ENCODE results near the gene ZNF407.

ZNF407 gene

GRCh38 chr18:74773171-74773624 is 175.5 kb downstream of the ZNF407 start:
- TF ChIP-seq POLR2A (IDR thresholded peaks at IDR 0.05; ENCODE audit: low read depth, low read length), result no peak
- FAIRE-seq (no peak), DNase-seq (ENCODE audit: insufficient read length, low spot score) (no peak)

- DNase-seq (ENCODE audit: insufficient read length, low spot score), result no peak
- no peak for FAIRE-seq
- no peak for TF ChIP-seq POLR2A (IDR thresholded peaks at IDR 0.05; ENCODE audit: low read depth, low read length)
These were observed 176.8 kb downstream of the ZNF407 start for GRCh38 chr18:74774486-74774885.

GRCh38 chr18:74775239-74775638 is 177.6 kb downstream of the ZNF407 start:
- FAIRE-seq (no peak), DNase-seq (ENCODE audit: insufficient read length, low spot score) (no peak)
- TF ChIP-seq POLR2A (IDR thresholded peaks at IDR 0.05; ENCODE audit: low read depth, low read length), result no peak

- DNase-seq (ENCODE audit: insufficient read length, low spot score) (no peak), FAIRE-seq (no peak)
- no peak for TF ChIP-seq POLR2A (IDR thresholded peaks at IDR 0.05; ENCODE audit: low read depth, low read length)
These were observed 180.6 kb downstream of the ZNF407 start for GRCh38 chr18:74778191-74778847.

GRCh38 chr18:74784752-74785151 is 187.1 kb downstream of the ZNF407 start:
- TF ChIP-seq POLR2A (IDR thresholded peaks at IDR 0.05; ENCODE audit: low read depth, low read length), result no peak
- FAIRE-seq (no peak), DNase-seq (ENCODE audit: insufficient read length, low spot score) (no peak)

- DNase-seq (ENCODE audit: insufficient read length, low spot score) (no peak), FAIRE-seq (no peak)
- TF ChIP-seq POLR2A (IDR thresholded peaks at IDR 0.05; ENCODE audit: low read depth, low read length), result no peak
These were observed 188.0 kb downstream of the ZNF407 start for GRCh38 chr18:74785632-74786031.

GRCh38 chr18:74788657-74789056 is 191.0 kb downstream of the ZNF407 start:
- no peak for FAIRE-seq
- no peak for DNase-seq (ENCODE audit: insufficient read length, low spot score)
- no peak for TF ChIP-seq POLR2A (IDR thresholded peaks at IDR 0.05; ENCODE audit: low read depth, low read length)

- DNase-seq (ENCODE audit: insufficient read length, low spot score) (no peak), FAIRE-seq (no peak)
- TF ChIP-seq POLR2A (IDR thresholded peaks at IDR 0.05; ENCODE audit: low read depth, low read length), result no peak
These were observed 191.4 kb downstream of the ZNF407 start for GRCh38 chr18:74789078-74789477.

- DNase-seq (ENCODE audit: insufficient read length, low spot score), result no peak
- FAIRE-seq, result no peak
- TF ChIP-seq POLR2A (IDR thresholded peaks at IDR 0.05; ENCODE audit: low read depth, low read length), result no peak
These were observed 192.8 kb downstream of the ZNF407 start for GRCh38 chr18:74790451-74790850.

- DNase-seq (ENCODE audit: insufficient read length, low spot score) (no peak), FAIRE-seq (no peak)
- TF ChIP-seq POLR2A (IDR thresholded peaks at IDR 0.05; ENCODE audit: low read depth, low read length), result no peak
These were observed 194.0 kb downstream of the ZNF407 start for GRCh38 chr18:74791501-74792194.

- TF ChIP-seq POLR2A (IDR thresholded peaks at IDR 0.05; ENCODE audit: low read depth, low read length), result no peak
- no peak for FAIRE-seq
- no peak for DNase-seq (ENCODE audit: insufficient read length, low spot score)
These were observed 196.1 kb downstream of the ZNF407 start for GRCh38 chr18:74793746-74794145.

- FAIRE-seq, result no peak
- DNase-seq (ENCODE audit: insufficient read length, low spot score), result no peak
- TF ChIP-seq POLR2A (IDR thresholded peaks at IDR 0.05; ENCODE audit: low read depth, low read length), result no peak
These were observed 198.1 kb downstream of the ZNF407 start for GRCh38 chr18:74795751-74796150.

- no peak for TF ChIP-seq POLR2A (IDR thresholded peaks at IDR 0.05; ENCODE audit: low read depth, low read length)
- FAIRE-seq (no peak), DNase-seq (ENCODE audit: insufficient read length, low spot score) (no peak)
These were observed 198.5 kb downstream of the ZNF407 start for GRCh38 chr18:74796211-74796610.

- no peak for TF ChIP-seq POLR2A (IDR thresholded peaks at IDR 0.05; ENCODE audit: low read depth, low read length)
- FAIRE-seq (no peak), DNase-seq (ENCODE audit: insufficient read length, low spot score) (no peak)
These were observed 199.3 kb downstream of the ZNF407 start for GRCh38 chr18:74796841-74797576.

All from H54 (cell line).